HG03045 (cell line): Measurements from ENCODE around the gene RANGRF.
"Not testable (repeated sequence)": the region's sequence is repeated elsewhere in the genome, so short reads cannot be mapped to it uniquely, and the experiment has no call there.

Experiments used
- ATAC-seq: cut with Tn5 transposase; IDR thresholded peaks from one replicate; pipeline ENCODE4 v1.9.1; 2021; ENCODE audit warnings: mild to moderate bottlenecking, moderate library complexity; ENCODE audit not compliant: unreplicated experiment

The RANGRF gene, protein sequence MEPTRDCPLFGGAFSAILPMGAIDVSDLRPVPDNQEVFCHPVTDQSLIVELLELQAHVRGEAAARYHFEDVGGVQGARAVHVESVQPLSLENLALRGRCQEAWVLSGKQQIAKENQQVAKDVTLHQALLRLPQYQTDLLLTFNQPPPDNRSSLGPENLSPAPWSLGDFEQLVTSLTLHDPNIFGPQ

DNA sequence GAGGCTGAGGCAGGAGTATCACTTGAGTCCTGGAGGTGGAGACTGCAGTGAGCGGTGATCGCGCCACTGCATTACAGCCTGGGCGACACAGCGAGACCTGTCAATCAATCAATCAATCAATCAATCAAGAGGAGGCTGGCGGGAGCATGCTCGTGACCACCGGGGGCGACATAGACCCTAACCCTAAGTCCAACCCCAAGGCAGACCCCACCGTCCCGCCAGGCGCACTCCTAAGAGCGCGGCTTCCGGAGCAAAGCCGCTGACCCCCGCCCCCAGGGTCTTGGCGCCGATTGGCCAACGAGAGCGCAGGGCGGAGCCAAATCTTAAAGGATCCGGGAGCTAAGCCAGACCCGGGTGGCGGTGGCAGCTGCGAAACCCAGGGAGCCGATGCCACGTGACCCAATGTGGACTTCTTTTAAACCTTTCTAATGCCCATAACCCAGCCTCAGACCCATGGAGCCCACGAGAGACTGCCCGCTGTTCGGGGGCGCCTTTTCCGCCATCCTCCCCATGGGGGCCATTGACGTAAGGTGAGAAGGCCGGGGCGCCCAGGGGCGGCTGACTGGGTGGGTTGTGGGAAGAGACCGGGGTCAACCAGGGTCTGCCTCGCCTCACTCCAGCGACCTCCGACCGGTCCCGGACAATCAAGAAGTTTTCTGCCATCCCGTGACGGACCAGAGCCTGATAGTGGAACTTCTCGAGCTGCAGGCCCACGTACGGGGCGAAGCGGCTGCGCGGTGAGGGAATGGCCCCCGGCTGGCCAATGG, at the start of gene RANGRF:
Gene RANGRF (plus strand): TSS at position 335 of the 767 bp plus-strand sequence. CDS start 119 bp downstream, at position 454.
- peak; percentile 79 for ATAC-seq

DNA sequence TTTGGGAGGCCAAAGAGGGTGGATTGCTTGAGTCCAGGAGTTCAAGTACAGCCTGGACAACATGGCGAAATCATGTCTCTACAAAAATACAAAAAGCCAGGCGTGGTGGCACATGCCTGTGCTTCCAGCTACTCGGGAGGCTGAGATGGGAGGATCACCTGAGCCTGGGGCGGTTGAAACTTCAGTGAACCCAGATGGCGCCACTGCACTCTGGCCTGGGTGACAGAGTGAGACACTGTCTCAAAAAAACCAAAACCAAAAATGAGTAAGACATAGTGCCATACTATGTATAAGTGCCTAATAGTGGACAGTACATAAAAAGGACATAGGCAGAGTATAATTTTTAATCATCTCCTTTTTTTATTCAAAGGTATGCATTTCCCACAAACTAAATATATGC, 44.6 kb upstream of the RANGRF start:
- ATAC-seq = no peak

DNA sequence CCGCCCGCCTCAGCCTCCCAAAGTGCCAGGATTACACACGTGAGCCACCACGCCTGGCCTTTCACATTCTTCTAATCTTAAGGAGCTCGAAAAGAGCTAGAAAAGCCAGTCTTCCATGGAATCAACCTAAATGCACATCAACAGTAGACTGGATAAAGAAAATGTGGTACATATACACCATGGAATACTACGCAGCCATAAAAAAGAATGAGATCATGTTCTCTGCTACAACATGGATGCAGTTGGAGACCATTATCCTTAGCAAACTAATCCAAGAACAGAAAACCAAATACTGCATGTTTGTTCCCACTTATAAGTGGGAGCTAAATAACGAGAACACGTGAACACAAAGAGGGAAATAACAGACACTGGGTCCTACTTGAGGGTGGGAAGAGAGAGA, 43.7 kb upstream of the RANGRF start:
- no peak for ATAC-seq

DNA sequence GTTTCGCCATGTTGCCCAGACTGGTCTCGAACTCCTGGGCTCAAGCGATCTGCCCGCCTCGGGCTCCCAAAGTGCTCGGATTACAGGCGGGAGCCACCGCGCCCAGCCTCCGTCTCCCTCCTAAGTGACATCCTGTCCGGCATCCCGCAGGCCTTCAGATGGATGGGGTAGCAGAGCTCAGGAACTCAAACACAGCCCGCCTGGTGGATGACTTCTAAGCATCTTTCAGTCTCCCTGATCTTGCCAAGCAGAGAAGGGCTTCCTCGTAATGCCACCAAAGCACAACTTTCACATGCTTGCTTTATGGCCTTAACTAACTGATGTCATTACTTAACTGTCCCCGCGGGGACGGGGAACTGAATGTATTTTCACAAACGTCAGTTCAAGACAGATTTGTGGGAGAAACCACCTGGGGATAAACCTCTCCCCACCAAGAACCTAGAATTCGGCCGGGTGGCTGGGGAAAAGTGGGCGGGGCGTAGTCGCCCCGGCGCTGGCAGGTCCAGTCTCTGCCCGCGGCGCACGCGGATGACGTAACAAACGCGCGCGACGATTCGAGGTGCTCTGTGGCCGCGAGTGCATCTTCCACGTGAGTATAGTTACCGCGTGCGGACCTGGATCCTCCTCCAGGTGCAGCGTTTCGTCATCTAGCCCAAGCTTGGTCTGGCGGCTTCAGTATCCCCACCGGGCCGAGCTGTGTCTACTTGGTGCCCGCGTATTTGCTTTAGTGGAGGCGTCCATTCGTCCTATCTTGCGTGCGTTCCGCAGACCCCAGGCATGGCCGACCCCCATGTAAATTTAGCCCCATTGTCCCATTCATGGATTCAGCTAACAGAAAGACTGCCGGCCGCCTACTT, 39.5 kb upstream of the RANGRF start, which contains the start of gene PFAS:
Gene PFAS (plus strand): TSS at position 539 of the 857 bp plus-strand sequence. CDS start 4,649 bp downstream, outside the sequence.
- ATAC-seq = peak; percentile 59

DNA sequence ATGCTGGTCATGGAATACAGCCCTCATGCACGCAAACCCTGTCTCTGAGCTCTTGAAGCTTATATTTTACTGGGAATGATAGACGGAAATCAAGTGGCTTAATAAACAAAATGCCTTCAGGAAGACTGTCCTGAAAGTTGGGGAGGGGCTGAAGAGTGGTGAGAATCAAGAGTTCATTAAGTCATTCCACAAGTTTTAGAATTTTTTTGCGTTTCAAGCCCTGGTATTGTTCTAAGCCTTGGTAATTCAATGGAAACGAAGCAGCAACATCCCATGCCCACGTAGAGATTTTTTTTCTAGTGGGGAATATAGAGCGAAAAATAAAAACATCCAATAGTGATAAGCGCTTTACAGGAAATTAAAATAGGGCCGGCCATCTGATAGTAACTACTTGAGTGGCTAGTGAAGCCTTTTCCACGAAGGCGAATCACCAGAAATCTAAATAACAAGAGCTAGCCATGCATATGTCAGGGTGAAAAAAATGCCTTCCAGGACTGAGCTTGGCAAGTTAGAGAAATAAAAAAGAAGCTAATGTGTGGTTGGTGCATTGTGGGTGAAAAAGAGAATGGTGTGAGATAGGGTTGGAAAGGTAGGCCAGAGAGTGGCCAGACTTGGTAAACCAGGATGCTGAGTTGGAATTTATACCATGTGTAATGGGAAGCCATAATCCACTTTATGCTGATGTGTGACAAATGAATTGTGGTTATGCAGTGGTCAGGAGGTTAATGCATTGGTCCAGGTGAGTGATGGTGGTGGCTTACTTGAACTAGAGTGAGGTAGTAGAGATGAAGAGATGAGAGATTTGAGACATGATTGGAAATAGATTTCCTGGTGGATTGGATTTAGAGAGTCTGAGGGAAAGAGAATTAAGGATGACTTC, 38.6 kb upstream of the RANGRF start:
- ATAC-seq = no peak

DNA sequence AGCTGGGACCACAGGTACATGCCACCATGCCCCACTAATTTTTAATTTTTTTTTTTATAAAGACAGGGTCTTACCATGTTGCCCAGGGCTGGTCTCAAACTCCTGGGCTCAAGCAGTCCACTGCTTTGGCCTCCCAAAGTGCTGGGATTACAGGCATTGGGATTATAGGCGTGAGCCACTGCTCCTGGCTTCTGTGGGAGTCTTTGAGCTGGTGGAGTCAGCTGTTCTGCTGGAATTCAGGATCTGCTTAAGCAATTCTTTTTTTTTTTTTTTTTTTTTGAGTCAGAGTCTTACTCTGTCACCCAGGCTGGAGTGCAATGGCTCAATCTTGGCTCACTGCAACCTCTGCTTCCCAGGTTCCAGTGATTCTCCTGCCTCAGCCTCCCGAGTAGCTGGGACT, 37.1 kb upstream of the RANGRF start:
- not testable (repeated sequence) for ATAC-seq

DNA sequence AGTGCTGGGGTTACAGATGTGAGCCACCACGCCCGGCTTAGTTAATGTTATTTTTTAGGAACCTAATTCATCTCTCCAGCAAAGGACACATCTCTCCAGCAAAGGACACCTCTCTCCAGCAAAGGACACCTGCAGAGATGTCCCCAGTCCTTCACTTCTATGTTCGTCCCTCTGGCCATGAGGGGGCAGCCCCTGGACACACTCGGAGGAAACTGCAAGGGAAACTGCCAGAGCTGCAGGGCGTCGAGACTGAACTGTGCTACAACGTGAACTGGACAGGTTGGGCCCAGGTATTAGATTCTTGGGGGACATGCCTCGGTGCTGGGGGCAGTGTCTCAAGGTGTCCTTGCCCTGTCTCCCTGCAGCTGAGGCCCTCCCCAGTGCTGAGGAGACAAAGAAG, 34.7 kb upstream of the RANGRF start:
- no peak for ATAC-seq

DNA sequence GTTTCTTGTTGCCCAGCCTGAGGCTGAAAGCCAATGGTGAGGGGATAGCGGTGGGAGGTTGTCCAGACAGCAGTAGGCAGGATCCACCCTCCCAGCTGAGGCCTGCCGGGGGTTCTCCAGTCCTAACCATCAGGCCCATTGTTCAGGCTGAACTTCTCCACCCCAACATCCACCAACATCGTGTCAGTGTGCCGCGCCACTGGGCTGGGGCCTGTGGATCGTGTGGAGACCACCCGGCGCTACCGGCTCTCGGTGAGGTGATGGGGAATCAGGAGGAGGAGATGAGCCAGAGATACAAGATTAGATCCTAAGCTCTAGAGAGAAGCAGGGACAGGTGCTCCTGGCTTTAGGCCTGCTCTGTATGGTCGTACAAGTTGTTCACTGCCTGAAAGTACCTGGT, 33.6 kb upstream of the RANGRF start:
- ATAC-seq = no peak

DNA sequence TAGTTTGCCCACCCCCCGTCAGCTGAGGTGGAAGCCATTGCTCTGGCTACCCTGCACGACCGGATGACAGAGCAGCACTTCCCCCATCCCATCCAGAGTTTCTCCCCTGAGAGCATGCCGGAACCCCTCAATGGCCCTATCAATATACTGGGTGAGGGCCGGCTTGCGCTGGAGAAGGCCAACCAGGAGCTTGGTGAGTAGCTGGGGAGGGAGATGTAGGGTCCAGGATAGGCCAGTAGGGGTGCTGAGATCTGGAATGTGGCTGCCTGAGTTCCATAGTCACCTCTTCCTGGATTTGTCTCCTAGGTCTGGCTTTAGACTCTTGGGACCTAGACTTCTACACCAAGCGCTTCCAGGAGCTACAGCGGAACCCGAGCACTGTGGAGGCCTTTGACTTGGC, 33.0 kb upstream of the RANGRF start:
- no peak for ATAC-seq

DNA sequence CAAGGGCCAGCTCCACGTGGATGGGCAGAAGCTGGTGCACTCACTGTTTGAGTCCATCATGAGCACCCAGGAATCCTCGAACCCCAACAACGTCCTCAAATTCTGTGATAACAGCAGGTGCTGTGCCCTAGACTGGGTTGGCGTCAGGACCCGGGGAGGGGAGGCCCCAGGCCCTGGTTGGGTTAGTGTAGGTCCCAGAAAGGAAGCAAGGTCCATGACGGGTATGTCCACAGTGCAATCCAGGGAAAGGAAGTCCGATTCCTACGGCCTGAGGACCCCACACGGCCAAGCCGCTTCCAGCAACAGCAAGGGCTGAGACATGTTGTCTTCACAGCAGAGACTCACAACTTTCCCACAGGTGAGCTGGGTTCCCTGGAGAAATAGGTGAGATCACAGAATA, 32.2 kb upstream of the RANGRF start:
- ATAC-seq = no peak

DNA sequence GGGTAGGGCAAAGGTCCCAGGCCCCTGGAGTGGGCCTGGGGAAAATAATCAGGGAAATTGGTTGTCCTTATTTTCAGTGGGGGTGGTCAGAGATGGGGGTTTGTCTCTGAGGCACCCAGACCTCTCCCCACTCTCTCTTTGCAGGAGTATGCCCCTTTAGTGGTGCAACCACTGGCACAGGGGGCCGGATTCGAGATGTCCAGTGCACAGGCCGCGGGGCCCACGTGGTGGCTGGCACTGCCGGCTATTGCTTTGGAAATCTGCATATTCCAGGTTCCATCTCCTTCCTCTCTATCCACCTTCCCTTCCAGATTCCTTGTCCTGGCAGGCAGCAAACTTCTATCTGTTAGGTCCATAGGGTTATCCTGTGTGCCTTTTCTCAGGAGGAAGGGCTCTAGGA, 31.8 kb upstream of the RANGRF start:
- no peak for ATAC-seq

DNA sequence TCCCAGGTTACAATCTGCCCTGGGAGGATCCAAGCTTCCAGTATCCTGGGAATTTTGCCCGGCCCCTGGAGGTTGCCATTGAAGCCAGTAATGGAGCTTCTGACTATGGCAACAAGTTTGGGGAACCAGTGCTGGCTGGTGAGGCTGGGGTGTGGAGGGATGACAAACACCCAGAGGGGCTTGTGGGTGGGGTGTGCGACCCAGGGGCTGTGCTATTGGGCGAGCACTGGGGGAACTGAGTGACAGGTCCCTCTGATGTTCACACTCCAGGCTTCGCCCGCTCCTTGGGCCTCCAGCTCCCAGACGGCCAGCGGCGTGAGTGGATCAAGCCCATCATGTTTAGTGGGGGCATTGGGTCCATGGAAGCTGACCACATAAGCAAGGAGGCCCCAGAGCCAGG, 30.7 kb upstream of the RANGRF start:
- no peak for ATAC-seq

DNA sequence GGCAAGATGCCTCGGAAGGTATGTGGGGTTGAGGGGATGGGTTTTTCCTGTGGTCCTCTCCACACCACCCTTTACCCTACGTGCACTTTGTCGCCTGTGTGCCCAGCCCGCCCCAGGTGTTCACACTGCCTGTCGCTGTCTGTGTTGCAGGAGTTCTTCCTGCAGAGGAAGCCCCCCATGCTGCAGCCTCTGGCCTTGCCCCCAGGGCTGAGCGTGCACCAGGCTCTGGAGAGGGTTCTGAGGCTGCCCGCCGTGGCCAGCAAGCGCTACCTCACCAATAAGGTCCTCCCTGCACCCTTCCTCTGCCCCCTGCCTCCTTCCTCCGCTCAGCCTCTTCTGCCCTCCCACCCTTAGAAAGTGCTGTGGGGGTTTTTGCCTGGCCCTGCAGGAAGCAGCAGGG, 24.1 kb upstream of the RANGRF start:
- no peak for ATAC-seq

DNA sequence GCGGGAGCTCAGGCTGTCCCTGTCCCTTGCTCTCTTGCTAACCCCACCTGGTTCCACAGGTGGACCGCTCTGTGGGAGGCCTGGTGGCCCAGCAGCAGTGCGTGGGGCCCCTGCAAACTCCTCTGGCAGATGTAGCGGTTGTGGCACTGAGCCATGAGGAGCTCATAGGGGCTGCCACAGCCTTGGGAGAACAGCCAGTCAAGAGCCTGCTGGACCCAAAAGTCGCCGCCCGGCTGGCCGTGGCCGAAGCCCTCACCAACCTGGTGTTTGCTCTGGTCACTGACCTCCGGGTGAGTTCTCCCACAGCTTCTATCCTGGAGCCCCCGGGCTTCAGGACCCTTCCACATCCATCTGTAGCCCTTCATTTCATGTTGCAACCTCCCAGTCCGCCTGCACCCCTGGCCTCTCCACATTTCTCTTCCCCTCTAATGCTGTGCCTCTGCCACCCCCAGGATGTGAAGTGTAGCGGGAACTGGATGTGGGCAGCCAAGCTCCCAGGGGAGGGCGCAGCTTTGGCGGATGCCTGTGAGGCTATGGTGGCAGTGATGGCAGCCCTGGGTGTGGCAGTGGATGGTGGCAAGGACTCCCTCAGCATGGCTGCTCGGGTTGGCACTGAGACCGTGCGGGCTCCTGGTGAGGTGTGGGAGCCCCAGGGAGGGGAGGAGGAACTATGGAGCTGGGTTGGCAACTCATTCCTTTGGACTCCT, 23.5 kb upstream of the RANGRF start:
- ATAC-seq = no peak

DNA sequence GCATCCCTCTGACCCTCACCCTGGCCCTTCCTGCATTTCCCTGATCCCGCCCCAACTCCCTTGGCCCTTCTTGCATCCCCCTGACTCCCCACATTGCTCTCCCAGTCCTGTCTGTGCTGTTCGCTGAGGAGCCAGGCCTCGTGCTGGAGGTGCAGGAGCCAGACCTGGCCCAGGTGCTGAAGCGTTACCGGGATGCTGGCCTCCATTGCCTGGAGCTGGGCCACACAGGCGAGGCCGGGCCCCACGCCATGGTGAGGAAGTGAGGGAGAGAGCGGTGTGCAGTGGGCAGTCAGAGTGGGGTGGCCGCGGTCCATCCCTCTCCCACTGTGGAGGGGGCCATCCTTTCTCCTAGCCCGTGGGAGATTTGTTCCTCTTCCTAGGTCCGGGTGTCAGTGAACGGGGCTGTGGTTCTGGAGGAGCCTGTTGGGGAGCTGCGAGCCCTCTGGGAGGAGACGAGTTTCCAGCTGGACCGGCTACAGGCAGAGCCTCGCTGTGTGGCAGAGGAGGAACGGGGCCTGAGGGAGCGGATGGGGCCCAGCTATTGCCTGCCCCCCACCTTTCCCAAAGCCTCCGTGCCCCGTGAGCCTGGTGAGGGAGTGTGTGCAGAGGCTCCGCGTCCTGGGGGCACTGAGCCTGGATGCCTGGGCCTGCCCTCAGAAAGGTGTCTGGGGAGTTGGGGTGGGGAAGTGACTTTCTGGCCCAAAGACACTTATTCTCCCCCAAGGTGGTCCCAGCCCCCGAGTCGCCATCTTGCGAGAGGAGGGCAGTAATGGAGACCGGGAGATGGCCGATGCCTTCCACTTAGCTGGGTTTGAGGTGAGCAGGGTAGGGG, 21.6 kb upstream of the RANGRF start:
- no peak for ATAC-seq

DNA sequence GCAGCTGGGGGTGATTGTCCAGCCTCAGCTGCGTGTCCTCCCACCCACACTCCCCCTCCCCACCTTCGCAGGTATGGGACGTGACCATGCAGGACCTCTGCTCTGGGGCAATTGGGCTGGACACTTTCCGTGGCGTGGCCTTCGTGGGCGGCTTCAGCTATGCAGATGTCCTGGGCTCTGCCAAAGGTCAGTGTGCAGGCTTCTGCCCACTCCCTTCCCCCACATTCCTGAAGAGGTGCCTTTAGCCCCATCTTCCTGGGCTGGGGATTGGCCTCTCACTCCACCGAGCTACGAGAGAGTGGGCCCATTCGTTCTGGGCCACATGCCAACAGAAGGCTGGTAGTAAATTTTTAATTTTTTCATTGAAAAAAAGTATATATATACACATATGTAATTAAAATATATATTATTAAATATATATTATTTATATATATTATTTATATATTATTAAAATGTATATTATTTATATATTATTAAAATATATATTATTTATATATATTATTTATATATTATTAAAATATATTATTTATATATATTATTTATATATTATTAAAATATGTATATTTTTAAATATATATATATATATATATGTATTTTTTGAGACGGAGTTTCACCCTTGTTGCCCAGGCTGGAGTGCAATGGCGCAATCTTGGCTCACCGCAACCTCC, 20.9 kb upstream of the RANGRF start:
- ATAC-seq = no peak

DNA sequence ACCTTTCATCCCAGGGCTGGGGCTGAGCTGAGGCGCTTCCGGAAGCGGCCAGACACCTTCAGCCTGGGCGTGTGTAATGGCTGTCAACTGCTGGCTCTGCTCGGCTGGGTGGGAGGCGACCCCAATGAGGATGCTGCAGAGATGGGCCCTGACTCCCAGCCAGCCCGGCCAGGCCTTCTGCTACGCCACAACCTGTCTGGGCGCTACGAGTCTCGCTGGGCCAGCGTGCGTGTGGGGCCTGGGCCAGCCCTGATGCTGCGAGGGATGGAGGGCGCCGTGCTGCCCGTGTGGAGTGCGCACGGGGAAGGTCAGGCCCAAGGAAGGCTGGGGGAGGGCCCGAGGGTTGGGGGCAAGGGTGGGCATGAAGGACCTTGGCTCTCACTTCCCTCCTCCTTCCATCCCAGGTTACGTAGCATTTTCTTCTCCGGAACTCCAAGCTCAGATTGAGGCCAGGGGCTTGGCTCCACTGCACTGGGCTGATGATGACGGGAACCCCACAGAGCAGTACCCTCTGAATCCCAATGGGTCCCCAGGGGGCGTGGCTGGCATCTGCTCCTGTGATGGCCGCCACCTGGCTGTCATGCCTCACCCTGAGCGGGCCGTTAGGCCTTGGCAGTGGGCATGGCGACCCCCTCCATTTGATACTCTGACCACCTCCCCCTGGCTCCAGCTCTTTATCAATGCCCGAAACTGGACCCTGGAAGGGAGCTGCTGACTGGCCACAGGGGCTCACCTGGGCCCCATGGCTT, 19.7 kb upstream of the RANGRF start:
- ATAC-seq = no peak

DNA sequence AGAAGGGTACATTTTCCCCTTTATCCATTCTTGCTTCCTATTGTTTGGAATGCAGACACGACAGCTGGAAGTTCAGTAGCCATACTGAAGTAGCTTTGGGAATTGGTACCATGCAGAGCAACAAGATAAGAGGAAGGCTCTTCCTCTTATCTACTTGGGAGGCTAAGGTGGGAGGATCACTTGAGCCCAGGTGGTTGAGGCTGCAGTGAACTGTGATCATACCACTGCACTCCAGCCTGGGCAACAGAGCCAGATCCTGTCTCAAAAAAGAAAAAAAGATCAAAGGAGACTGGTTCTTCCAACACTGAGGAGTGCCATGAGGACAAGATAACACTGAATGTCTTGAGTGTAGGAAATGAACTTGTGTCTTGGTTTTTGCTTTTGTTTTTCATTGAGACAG, 16.0 kb upstream of the RANGRF start:
- ATAC-seq = no peak
